Suppressor macrophage treated with lipopolysaccharide for 1 hour (primary cell): ENCODE measurements around the gene RMRP.

Source experiments
- DNase-seq, 3 donors: peaks; one replicate each; pipeline ENCODE4 v3.0.0-alpha.2; 2020 to 2022

The RMRP gene

GRCh38 chr9:35686222-35687203 lies 28.7 kb upstream of the RMRP start:
- no peak for DNase-seq

GRCh38 chr9:35685506-35685905 lies 27.7 kb upstream of the RMRP start:
- DNase-seq: no peak

GRCh38 chr9:35684921-35685320 lies 27.1 kb upstream of the RMRP start:
- no peak for DNase-seq

GRCh38 chr9:35683323-35683722 lies 25.5 kb upstream of the RMRP start:
- DNase-seq: no peak

- DNase-seq: no peak
Measured at GRCh38 chr9:35682520-35683315, 24.9 kb upstream of the RMRP start.

- DNase-seq: no peak
Measured at GRCh38 chr9:35682051-35682450, 24.2 kb upstream of the RMRP start.

GRCh38 chr9:35681341-35682002 lies 23.7 kb upstream of the RMRP start:
- DNase-seq: no peak

- peak in 1 of 3 donors; percentile 31 for DNase-seq
Measured at GRCh38 chr9:35680331-35681105, 22.7 kb upstream of the RMRP start.

GRCh38 chr9:35679766-35680330 lies 22.0 kb upstream of the RMRP start:
- no peak for DNase-seq

- no peak for DNase-seq
Measured at GRCh38 chr9:35679091-35679490, 21.3 kb upstream of the RMRP start.

GRCh38 chr9:35675732-35676392 lies 18.0 kb upstream of the RMRP start:
- peak; percentile 22 to 54 (median 27) for DNase-seq

- no peak for DNase-seq
Measured at GRCh38 chr9:35675204-35675603, 17.4 kb upstream of the RMRP start.

GRCh38 chr9:35674025-35674361 lies 16.2 kb upstream of the RMRP start:
- DNase-seq: no peak

- DNase-seq: no peak
Measured at GRCh38 chr9:35673132-35674024, 15.6 kb upstream of the RMRP start, which contains the start of gene CA9. CA9 (plus strand) TSS chr9:35673928; CDS start chr9:35673960, 32 bp downstream.

- DNase-seq: no peak
Measured at GRCh38 chr9:35669331-35670145, 11.7 kb upstream of the RMRP start.

GRCh38 chr9:35667939-35668338 lies 10.1 kb upstream of the RMRP start:
- DNase-seq: no peak

- DNase-seq: no peak
Measured at GRCh38 chr9:35666549-35666948, 8.7 kb upstream of the RMRP start.

GRCh38 chr9:35666045-35666444 lies 8.2 kb upstream of the RMRP start:
- no peak for DNase-seq

- DNase-seq: no peak
Measured at GRCh38 chr9:35665471-35665818, 7.6 kb upstream of the RMRP start.
